Lower leg skin (tissue), 3 donors: ENCODE measurements around the gene DNAJC18.
"Not testable (repeated sequence)": the region's sequence is repeated elsewhere in the genome, so short reads cannot be mapped to it uniquely, and the experiment has no call there.

ENCODE experiments used
- POLR2A ChIP-seq, 2 donors: fragments of 450-650 bp; IDR thresholded peaks; one replicate each; pipeline ENCODE4 v1.6.1; 2016 to 2017; ENCODE audit warnings: antibody characterized with exemption in 2 of 2, mild to moderate bottlenecking in 1 of 2, moderate library complexity in 1 of 2
- TF ChIP-seq, protein P1 (sequence below), 3 donors: fragments of 450-650 bp; IDR thresholded peaks; one replicate each; pipeline ENCODE4 v1.5.1; 2016; ENCODE audit warnings: antibody characterized with exemption in 3 of 3, mild to moderate bottlenecking in 3 of 3, moderate library complexity in 2 of 3

DNA sequence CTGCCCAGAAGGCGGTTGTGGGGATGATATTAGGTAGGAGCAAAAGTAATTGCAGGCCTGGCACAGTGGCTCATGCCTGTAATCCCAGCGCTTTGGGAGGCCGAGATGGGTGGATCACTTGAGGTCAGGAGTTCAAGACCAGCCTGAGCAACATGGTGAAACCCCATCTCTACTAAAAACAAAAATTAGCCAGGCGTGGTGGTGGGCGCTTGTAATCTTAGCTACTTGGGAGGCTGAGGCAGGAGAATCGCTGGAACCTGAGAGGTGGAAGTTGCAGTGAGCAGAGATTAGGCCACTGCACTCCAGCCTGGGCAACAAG is 43.5 kb upstream of the DNAJC18 start:
- TF ChIP-seq, protein P1, sequence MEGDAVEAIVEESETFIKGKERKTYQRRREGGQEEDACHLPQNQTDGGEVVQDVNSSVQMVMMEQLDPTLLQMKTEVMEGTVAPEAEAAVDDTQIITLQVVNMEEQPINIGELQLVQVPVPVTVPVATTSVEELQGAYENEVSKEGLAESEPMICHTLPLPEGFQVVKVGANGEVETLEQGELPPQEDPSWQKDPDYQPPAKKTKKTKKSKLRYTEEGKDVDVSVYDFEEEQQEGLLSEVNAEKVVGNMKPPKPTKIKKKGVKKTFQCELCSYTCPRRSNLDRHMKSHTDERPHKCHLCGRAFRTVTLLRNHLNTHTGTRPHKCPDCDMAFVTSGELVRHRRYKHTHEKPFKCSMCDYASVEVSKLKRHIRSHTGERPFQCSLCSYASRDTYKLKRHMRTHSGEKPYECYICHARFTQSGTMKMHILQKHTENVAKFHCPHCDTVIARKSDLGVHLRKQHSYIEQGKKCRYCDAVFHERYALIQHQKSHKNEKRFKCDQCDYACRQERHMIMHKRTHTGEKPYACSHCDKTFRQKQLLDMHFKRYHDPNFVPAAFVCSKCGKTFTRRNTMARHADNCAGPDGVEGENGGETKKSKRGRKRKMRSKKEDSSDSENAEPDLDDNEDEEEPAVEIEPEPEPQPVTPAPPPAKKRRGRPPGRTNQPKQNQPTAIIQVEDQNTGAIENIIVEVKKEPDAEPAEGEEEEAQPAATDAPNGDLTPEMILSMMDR (IDR thresholded peaks at IDR 0.05), result not testable (repeated sequence)
- TF ChIP-seq POLR2A (IDR thresholded peaks at IDR 0.05), result not testable (repeated sequence)
